H1 (cell line): ENCODE results near the gene LAMC1.
A peak's percentile ranks its signal among the peaks of the same experiment; 100 is the strongest.

Source experiments
- EZH2 ChIP-seq: fragments of 200-600 bp; sonication (generic); IDR thresholded peaks from 2 replicates; pipeline ENCODE4 v1.7.1; 2012; ENCODE audit warnings: low read depth, mild to moderate bottlenecking, moderate library complexity, low read length, inconsistent platforms; ENCODE audit not compliant: severe bottlenecking
- FOSL1 ChIP-seq: IDR thresholded peaks from 2 replicates; pipeline ENCODE4 v1.6.1; 2011; ENCODE audit warnings: mild to moderate bottlenecking, low read depth, low read length, moderate library complexity; ENCODE audit not compliant: insufficient read depth
- GABPA ChIP-seq: IDR thresholded peaks from 2 replicates; pipeline ENCODE4 v1.6.1; 2011; ENCODE audit warnings: mild to moderate bottlenecking, low read length, moderate library complexity, borderline replicate concordance; ENCODE audit not compliant: insufficient read depth
- HDAC6 ChIP-seq: IDR thresholded peaks from one replicate; pipeline ENCODE4 v1.7.1; 2012; ENCODE audit warnings: low read depth, mild to moderate bottlenecking, inconsistent platforms, low read length, moderate library complexity
- JUN ChIP-seq: IDR thresholded peaks from 2 replicates; pipeline ENCODE4 v1.6.1; 2011; ENCODE audit warnings: low read depth, mild to moderate bottlenecking, improper control_type of control experiment, low read length
- POLR2A ChIP-seq, 2 experiments: IDR thresholded peaks; 1 replicate in 1 of 2; 2 replicates in 1 of 2; pipeline ENCODE4 v1.6.1; 2011; ENCODE audit warnings: low read depth in 2 of 2, low read length in 2 of 2, mild to moderate bottlenecking in 2 of 2; ENCODE audit errors: control extremely low read depth in 1 of 2
- TAF1 ChIP-seq: IDR thresholded peaks from 2 replicates; pipeline ENCODE4 v1.6.1; 2011; ENCODE audit warnings: mild to moderate bottlenecking, low read depth, low read length
- TF ChIP-seq, protein P1 (sequence below), 3 experiments: IDR thresholded peaks; 1 replicate in 2 of 3; 2 replicates in 1 of 3; pipeline versions ENCODE4 v1.5.1 to v1.6.1; 2011; ENCODE audit warnings: low read length in 3 of 3, mild to moderate bottlenecking in 3 of 3, inconsistent platforms in 2 of 3, low read depth in 1 of 3, moderate library complexity in 1 of 3; ENCODE audit not compliant: insufficient read depth in 1 of 3; ENCODE audit errors: control extremely low read depth in 1 of 3

DNA sequence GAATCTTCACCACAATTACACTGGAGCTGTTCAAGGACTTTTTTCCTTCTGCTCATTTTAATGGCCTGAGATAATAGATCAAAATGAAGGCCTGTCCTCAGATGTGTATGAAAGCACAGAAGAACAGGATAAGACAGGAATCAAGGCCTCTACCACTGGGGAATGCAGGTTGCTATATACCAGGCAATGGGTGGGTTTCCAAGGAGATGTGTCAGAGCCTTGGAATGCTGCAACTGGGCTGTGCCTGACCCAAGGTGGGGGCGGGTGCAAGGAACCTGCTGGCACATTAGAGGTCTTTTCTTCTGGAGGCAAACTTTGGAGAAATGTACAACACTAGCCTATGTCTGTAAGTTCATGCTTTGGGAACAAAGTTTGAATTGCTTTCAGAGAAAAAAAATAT, 141.1 kb downstream of the LAMC1 start:
- TF ChIP-seq POLR2A (IDR thresholded peaks at IDR 0.05; ENCODE audit: control extremely low read depth in 1 of 2, low read depth in 2 of 2, low read length in 2 of 2), result no peak
- TF ChIP-seq, protein P1, sequence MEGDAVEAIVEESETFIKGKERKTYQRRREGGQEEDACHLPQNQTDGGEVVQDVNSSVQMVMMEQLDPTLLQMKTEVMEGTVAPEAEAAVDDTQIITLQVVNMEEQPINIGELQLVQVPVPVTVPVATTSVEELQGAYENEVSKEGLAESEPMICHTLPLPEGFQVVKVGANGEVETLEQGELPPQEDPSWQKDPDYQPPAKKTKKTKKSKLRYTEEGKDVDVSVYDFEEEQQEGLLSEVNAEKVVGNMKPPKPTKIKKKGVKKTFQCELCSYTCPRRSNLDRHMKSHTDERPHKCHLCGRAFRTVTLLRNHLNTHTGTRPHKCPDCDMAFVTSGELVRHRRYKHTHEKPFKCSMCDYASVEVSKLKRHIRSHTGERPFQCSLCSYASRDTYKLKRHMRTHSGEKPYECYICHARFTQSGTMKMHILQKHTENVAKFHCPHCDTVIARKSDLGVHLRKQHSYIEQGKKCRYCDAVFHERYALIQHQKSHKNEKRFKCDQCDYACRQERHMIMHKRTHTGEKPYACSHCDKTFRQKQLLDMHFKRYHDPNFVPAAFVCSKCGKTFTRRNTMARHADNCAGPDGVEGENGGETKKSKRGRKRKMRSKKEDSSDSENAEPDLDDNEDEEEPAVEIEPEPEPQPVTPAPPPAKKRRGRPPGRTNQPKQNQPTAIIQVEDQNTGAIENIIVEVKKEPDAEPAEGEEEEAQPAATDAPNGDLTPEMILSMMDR (IDR thresholded peaks at IDR 0.05; ENCODE audit: control extremely low read depth in 1 of 3, insufficient read depth in 1 of 3, low read depth in 1 of 3, low read length in 3 of 3), result no peak
- no peak for TF ChIP-seq HDAC6
- TF ChIP-seq GABPA, result no peak
- TF ChIP-seq JUN, result peak; percentile 96
- TF ChIP-seq FOSL1, result no peak
- no peak for TF ChIP-seq TAF1
- no peak for TF ChIP-seq EZH2
